RPMI8226 (cell line): Measurements from ENCODE around the gene EPM2A.

Experiments
- DNase-seq: peaks from one replicate; pipeline ENCODE4 v3.0.0-alpha.2; 2015

EPM2A gene

GRCh38 chr6:145588981-145589380 lies 146.3 kb downstream of the EPM2A start:
- DNase-seq = no peak

DNA sequence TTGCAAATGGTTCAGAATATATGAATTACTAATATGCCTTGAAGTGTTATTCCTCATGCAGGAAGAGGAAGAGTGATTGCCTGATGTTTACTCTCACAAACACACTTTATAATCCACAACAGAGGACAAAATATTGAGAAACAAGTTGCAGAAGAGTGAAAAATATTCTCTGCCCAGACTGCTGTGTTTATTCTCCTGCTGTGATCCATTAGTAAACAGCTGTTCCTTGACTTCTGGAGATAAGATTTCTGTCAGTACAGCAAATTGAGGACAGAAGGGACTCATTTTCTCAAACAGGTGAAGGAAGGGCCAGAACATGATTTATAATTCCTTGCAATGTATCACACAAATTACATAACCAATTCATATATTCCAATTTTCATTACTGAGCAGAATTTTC lies 148.0 kb downstream of the EPM2A start:
- no peak for DNase-seq

DNA sequence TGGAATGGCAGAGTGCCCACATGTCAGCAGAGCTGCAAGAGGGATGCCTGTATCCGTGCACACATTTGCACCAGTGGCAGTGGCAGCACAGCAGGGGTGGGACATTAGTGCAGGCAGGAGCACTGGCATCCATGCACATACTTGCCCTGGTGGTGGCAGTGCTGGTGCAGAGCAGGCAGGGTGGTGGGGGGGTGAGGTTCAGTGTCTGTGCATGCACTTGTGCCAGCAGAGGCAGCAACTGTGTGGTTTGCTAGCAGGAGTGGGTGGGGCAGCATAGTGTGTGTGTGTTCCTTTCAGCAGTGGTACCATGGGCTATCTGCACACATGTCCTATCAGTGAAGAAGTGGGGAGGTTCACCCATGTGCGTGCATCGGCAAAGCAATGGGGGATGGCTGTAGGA lies 151.6 kb downstream of the EPM2A start:
- no peak for DNase-seq
